ENCODE results near the gene PTPN1. TPM values are rescaled to one million over a fixed set of nuclear protein-coding genes. Genes with fewer than 3 reads are reported as not detected.

Gene PTPN1
- total RNA-seq, 4 donors from 2014 or later, result 13.8 to 40.4 (median 22.0) TPM

DNA sequence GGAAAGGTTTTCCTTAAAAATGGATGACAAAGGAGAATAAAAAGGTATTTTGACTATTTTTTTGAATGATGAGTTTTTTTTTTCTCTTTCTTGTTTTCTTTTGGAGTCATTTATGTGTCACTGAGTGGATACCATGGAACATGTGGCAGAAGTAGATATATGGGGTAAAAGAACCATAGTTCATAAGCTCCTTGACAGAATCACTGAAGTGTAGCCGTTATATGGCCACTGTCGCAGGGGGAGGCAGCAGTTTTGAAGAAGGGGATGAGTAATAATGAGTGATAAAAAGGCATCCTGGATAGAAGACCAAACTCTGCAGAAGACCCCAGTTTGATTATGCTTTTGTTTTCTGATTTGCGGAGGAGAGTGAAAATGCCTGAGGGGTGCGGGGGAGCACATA lies 15.5 kb downstream of the PTPN1 start:
- no peak for DNase-seq
- Histone ChIP-seq H3K9me3 (no peaks in the 10 kb centered on the region), H3K36me3 (no peaks in the 10 kb centered on the region), H3K4me1 (peaks cover 0 to 42% (median 20%) of the 10 kb centered on the region in 4 donors), H3K27ac (peak overlapping the region in 1 of 4 donors; percentile 64), H3K27me3 (no peaks in the 10 kb centered on the region), H3K4me3 (no peak overlapping the region)
- TF ChIP-seq, protein P1, sequence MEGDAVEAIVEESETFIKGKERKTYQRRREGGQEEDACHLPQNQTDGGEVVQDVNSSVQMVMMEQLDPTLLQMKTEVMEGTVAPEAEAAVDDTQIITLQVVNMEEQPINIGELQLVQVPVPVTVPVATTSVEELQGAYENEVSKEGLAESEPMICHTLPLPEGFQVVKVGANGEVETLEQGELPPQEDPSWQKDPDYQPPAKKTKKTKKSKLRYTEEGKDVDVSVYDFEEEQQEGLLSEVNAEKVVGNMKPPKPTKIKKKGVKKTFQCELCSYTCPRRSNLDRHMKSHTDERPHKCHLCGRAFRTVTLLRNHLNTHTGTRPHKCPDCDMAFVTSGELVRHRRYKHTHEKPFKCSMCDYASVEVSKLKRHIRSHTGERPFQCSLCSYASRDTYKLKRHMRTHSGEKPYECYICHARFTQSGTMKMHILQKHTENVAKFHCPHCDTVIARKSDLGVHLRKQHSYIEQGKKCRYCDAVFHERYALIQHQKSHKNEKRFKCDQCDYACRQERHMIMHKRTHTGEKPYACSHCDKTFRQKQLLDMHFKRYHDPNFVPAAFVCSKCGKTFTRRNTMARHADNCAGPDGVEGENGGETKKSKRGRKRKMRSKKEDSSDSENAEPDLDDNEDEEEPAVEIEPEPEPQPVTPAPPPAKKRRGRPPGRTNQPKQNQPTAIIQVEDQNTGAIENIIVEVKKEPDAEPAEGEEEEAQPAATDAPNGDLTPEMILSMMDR (IDR thresholded peaks at IDR 0.05), result no peak
- TF ChIP-seq POLR2A (IDR thresholded peaks at IDR 0.05), result no peak

DNA sequence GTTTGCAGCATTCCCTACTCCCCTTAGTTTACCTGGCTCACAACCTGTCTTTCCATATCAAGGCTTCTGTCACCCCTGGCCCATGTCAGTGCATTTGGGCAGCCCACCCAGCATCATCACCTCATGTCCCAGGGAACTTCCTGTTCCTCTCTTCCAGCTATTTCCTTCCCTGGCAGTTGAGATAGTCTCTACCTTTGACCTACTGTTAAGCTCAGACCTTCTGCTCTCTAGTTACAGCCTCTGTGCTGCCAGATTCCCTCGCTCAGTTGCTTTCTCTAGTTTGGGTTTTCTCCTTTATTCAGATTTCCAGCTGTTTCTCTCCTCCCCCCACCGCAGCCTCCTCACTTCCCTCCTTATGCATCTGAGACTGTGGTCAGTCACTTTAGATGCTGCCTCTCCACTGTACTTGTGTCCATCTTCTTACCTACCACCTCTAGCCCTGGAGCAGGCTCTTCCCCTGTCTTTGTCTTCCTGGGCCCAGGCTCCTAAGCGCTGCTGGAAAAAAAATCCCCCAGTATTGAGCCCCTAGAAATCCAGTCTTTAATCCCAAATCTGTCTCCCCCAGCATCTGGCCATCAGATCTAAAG lies 16.3 kb downstream of the PTPN1 start:
- Histone ChIP-seq H3K36me3 (no peaks in the 10 kb centered on the region), H3K27me3 (no peaks in the 10 kb centered on the region), H3K4me1 (peaks cover 0 to 34% (median 22%) of the 10 kb centered on the region in 4 donors), H3K4me3 (no peak overlapping the region), H3K27ac (peak overlapping the region in 1 of 4 donors; percentile 64), H3K9me3 (no peaks in the 10 kb centered on the region)
- DNase-seq, result no peak
- no peak for TF ChIP-seq POLR2A (IDR thresholded peaks at IDR 0.05)

DNA sequence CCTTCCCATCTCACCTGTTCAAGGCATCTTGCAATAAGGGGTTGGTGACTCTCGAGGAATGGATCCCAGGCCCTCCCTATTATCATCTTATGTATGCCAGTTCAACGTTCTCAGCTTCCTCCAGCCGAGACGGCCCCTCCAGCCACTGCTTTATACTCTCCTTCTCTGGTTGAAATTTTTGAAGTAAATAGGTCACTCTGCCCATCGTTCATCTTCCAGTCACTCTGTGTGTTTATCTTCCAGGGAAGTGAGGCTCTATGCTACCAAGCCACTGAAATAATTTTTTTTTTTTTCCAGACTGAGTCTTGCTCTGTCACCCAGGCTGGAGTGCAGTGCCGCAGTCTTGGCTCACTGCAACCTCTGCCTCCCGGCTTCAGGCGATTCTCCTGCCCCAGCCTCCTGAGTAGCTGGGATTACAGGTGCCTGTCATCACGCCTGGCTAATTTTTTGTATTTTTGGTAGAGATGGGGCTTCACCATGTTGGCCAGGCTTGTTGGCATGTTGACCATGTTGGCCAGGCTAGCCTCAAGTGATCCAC lies 17.0 kb downstream of the PTPN1 start:
- TF ChIP-seq POLR2A (IDR thresholded peaks at IDR 0.05), result no peak
- Histone ChIP-seq H3K4me3 (no peak overlapping the region), H3K27ac (peak overlapping the region in 1 of 4 donors; percentile 64), H3K27me3 (no peaks in the 10 kb centered on the region), H3K36me3 (no peaks in the 10 kb centered on the region), H3K4me1 (peaks cover 0 to 34% (median 22%) of the 10 kb centered on the region in 4 donors), H3K9me3 (no peaks in the 10 kb centered on the region)
- no peak for DNase-seq

DNA sequence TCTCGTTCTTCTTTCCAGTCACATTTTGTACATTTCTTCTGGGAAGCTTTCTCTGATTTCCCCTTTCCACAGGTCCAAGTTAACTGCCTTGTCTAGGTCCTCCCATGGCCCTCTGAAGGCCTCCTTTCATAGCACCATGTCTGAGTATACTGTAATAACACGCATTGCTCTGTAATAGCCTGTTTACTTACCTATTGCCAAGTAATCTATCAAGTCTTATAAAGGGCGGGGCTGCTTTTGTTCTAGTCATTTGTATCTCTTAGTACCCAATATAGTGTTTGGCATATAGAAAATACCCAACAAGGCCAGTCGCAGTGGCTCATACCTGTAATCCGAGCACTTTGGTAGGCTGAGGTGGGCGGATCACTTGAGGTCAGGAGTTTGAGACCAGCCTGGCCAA lies 17.9 kb downstream of the PTPN1 start:
- Histone ChIP-seq H3K36me3 (no peaks in the 10 kb centered on the region), H3K4me3 (no peak overlapping the region), H3K27ac (peak overlapping the region in 1 of 4 donors; percentile 64), H3K9me3 (no peaks in the 10 kb centered on the region), H3K27me3 (no peaks in the 10 kb centered on the region), H3K4me1 (peaks cover 0 to 37% (median 21%) of the 10 kb centered on the region in 4 donors)
- no peak for DNase-seq
- TF ChIP-seq POLR2A (IDR thresholded peaks at IDR 0.05), result no peak
- TF ChIP-seq, protein P1 (IDR thresholded peaks at IDR 0.05), result no peak

DNA sequence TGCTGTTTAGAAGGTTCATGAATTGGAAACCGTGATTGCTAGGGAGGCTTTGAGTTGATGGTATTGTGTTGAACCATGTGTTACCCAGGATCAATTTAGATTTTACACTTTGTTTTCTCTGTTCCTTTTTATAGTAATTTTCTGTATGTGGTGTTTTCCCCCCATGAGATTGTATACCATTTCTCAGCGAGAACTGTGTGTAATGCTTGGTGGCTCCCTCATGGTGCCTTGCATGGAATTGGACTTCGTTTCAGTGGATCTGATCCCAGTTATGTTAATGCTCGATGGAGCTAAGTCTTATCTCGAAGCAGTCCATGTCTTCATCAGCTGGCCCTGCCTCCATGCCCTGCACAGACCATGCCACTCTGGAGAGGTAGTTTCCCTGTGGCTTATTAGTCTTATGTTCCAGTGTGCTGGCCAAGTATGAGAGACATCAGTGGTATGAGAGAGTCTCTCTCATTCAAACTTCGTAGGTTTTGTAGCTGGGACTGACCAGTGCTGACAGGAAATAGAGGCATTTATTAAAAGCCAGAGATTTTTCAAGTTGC lies 18.7 kb downstream of the PTPN1 start:
- TF ChIP-seq, protein P1 (IDR thresholded peaks at IDR 0.05), result no peak
- no peak for TF ChIP-seq POLR2A (IDR thresholded peaks at IDR 0.05)
- H3K9me3 ChIP-seq, result no peaks in the 10 kb centered on the region
- H3K4me1 ChIP-seq, result peaks cover 0 to 31% (median 18%) of the 10 kb centered on the region in 4 donors
- no peak for DNase-seq
- H3K27ac ChIP-seq, result peak overlapping the region in 1 of 4 donors; percentile 64
- no peak overlapping the region for H3K4me3 ChIP-seq
- no peaks in the 10 kb centered on the region for H3K27me3 ChIP-seq
- no peaks in the 10 kb centered on the region for H3K36me3 ChIP-seq

DNA sequence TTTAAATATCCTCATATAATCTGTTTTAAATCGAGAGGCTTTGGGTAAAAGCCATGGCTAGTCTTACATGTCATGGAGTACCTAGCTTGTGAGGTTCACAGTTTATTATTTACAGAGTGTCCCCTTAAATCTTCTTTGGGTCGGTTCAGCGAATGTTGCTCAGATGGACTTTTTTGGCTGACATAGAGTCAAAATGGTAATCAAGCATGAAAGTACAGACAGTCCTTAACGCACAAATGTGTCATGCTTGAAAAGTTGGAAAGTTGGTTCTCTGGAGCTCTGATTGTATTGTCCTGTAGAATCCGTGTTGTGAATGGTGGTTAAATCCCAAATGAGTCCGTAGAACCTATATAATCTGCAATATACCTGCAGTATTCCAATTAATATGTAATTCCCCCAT lies 22.0 kb downstream of the PTPN1 start:
- H3K4me3 ChIP-seq, result no peak overlapping the region
- no peaks in the 10 kb centered on the region for H3K9me3 ChIP-seq
- TF ChIP-seq, protein P1 (IDR thresholded peaks at IDR 0.05), result no peak
- TF ChIP-seq POLR2A (IDR thresholded peaks at IDR 0.05), result no peak
- no peak for DNase-seq
- no peaks in the 10 kb centered on the region for H3K27me3 ChIP-seq
- H3K27ac ChIP-seq, result peak overlapping the region in 1 of 4 donors; percentile 48
- no peaks in the 10 kb centered on the region for H3K36me3 ChIP-seq
- H3K4me1 ChIP-seq, result peaks cover 0 to 21% (median 13%) of the 10 kb centered on the region in 4 donors

All from Peyer's patch (tissue), 4 donors.